HepG2 (cell line): Measurements from ENCODE around the gene CEP164. TPM values are rescaled to one million over a fixed set of nuclear protein-coding genes. Genes with fewer than 3 reads are reported as not detected.

Source experiments
- ATAC-seq: fragments of 200-7000 bp; cut with Tn5 transposase; 3 replicates; pipeline ENCODE4 v1.9.1; 2020; ENCODE audit warnings: mild to moderate bottlenecking, moderate library complexity
- BruUV-seq: library from RNA; stranded (reverse); fragments of 400-500 nt; replicated peaks from 2 replicates; lab custom pipeline; 2021; lab: Mats Ljungman, UMichigan
- CTCF ChIA-PET: fragments of 300-600 bp; formaldehyde crosslinking; extraction: SDS; loops from one replicate; lab custom pipeline; 2021; ENCODE audit warnings: low total read pairs, inconsistent platforms, low intra/inter-chr PET ratio; lab: Yijun Ruan, JAX
- POLR2A ChIA-PET: fragments of 350-600 bp; sonication (Branson Sonifier 250); formaldehyde crosslinking; loops from one replicate; lab custom pipeline; 2020; ENCODE audit warnings: antibody characterized with exemption, inconsistent platforms; lab: Yijun Ruan, JAX
- DNase-seq: peaks from one replicate; pipeline ENCODE4 v3.0.0-alpha.2; 2015; ENCODE audit warnings: low spot score
- FAIRE-seq: peaks from 3 replicates; lab custom pipeline; 2011; peaks lifted over from hg19 to GRCh38; lab: Jason Lieb, UNC
- H2AFZ ChIP-seq: one replicate; pipeline ENCODE4 v1.6.1; 2011; ENCODE audit warnings: low read length, inconsistent platforms
- H3K27ac ChIP-seq: fragments of 300-600 bp; 3 replicates; pipeline ENCODE4 v1.8.0; 2011; ENCODE audit warnings: mixed run types, mild to moderate bottlenecking, mixed read lengths, low read length, inconsistent platforms; ENCODE audit not compliant: insufficient read depth; ENCODE audit errors: extremely low read length
- H3K27me3 ChIP-seq, 2 experiments: fragments of 200-600 bp in 1 of 2; 2 replicates in 1 of 2; 3 replicates in 1 of 2; pipeline versions ENCODE4 v1.6.0 to v1.8.0; 2011; ENCODE audit warnings: low read length in 2 of 2, mild to moderate bottlenecking in 2 of 2, moderate library complexity in 2 of 2, inconsistent platforms in 1 of 2; ENCODE audit not compliant: insufficient read depth in 2 of 2, control insufficient read depth in 1 of 2
- H3K36me3 ChIP-seq, 2 experiments: fragments of 200-600 bp in 1 of 2; replicated peaks in 1 of 2; 2 replicates in 1 of 2; 3 replicates in 1 of 2; pipeline versions ENCODE4 v1.5.1 to v1.8.0; 2011; ENCODE audit warnings: low read length in 2 of 2, inconsistent platforms in 1 of 2; ENCODE audit not compliant: insufficient read depth in 2 of 2, control insufficient read depth in 1 of 2
- H3K4me1 ChIP-seq: 2 replicates; pipeline ENCODE4 v1.5.1; 2012; ENCODE audit warnings: low read length, inconsistent platforms; ENCODE audit not compliant: insufficient read depth
- H3K4me2 ChIP-seq: 2 replicates; pipeline ENCODE4 v1.6.0; 2011; ENCODE audit warnings: low read depth, low read length, inconsistent platforms
- H3K4me3 ChIP-seq, 3 experiments: fragments of 200-600 bp in 1 of 3; sonication (generic), shearing (Covaris generic) in 1 of 3; replicated peaks in 1 of 3; 2 replicates each; pipeline ENCODE4 v1.5.1; 2011 to 2016; ENCODE audit warnings: low read length in 3 of 3, inconsistent platforms in 2 of 3, low read depth in 2 of 3, mild to moderate bottlenecking in 2 of 3, control low read depth in 1 of 3, mixed read lengths in 1 of 3; ENCODE audit not compliant: insufficient read depth in 1 of 3
- H3K79me2 ChIP-seq: one replicate; pipeline ENCODE4 v1.6.1; 2011; ENCODE audit warnings: low read length, inconsistent platforms; ENCODE audit not compliant: insufficient read depth
- H3K9ac ChIP-seq: 2 replicates; pipeline ENCODE4 v1.6.0; 2011; ENCODE audit warnings: mild to moderate bottlenecking, low read depth, low read length, inconsistent platforms; ENCODE audit not compliant: insufficient read depth
- H3K9me3 ChIP-seq: 2 replicates; pipeline ENCODE4 v1.5.1; 2012; ENCODE audit warnings: mild to moderate bottlenecking, low read length
- H4K20me1 ChIP-seq: 2 replicates; pipeline ENCODE4 v1.6.0; 2011; ENCODE audit warnings: inconsistent platforms, mild to moderate bottlenecking, low read length, moderate library complexity; ENCODE audit not compliant: insufficient read depth
- ARNT ChIP-seq: fragments of 450-650 bp; IDR thresholded peaks from 2 replicates; pipeline ENCODE4 v1.6.1; 2017
- CCDC6 ChIP-seq: sonication (generic); formaldehyde crosslinking; IDR thresholded peaks from 2 replicates; pipeline ENCODE4 v1.8.1; 2022; ENCODE audit warnings: mild to moderate bottlenecking, missing genetic modification reagents, moderate library complexity
- CREM ChIP-seq, 2 experiments: sonication (generic) in 1 of 2; formaldehyde crosslinking in 1 of 2; IDR thresholded peaks; 2 replicates each; pipeline versions ENCODE4 v1.4.0 to v1.6.1; 2016 to 2020; ENCODE audit warnings: antibody characterized with exemption in 1 of 2, mild to moderate bottlenecking in 1 of 2, missing genetic modification reagents in 1 of 2
- FOXO4 ChIP-seq: sonication (generic); formaldehyde crosslinking; conservative IDR thresholded peaks from 2 replicates; pipeline ENCODE4 v1.8.1; 2023; ENCODE audit warnings: missing genetic modification reagents
- HES4 ChIP-seq: sonication (generic); formaldehyde crosslinking; IDR thresholded peaks from 2 replicates; pipeline ENCODE4 v1.9.0; 2021; ENCODE audit warnings: mild to moderate bottlenecking, missing genetic modification reagents, borderline replicate concordance
- IRF2 ChIP-seq: IDR thresholded peaks from 2 replicates; pipeline ENCODE4 v1.6.1; 2018; ENCODE audit warnings: missing genetic modification reagents, missing compliant biosample characterization
- LBX2 ChIP-seq: sonication (generic); formaldehyde crosslinking; IDR thresholded peaks from 2 replicates; pipeline ENCODE4 v1.5.0; 2020; ENCODE audit warnings: missing genetic modification reagents, mild to moderate bottlenecking, borderline replicate concordance
- MBNL3 ChIP-seq: fragments of 250-450 bp; sonication (Bioruptor Pico); conservative IDR thresholded peaks from 2 replicates; pipeline ENCODE4 v1.8.0; 2022; ENCODE audit warnings: mild to moderate bottlenecking, inconsistent platforms
- MTA3 ChIP-seq: sonication (generic); formaldehyde crosslinking; IDR thresholded peaks from 2 replicates; pipeline ENCODE4 v1.4.0; 2020; ENCODE audit warnings: missing genetic modification reagents
- NFIB ChIP-seq: sonication (generic); formaldehyde crosslinking; IDR thresholded peaks from 2 replicates; pipeline ENCODE4 v1.9.0; 2021; ENCODE audit warnings: missing genetic modification reagents, mild to moderate bottlenecking, borderline replicate concordance
- SMAD9 ChIP-seq: sonication (generic); formaldehyde crosslinking; IDR thresholded peaks from 2 replicates; pipeline ENCODE4 v1.5.1; 2020; ENCODE audit warnings: mild to moderate bottlenecking, missing genetic modification reagents
- SNRNP70 ChIP-seq: fragments of 200-400 bp; formaldehyde crosslinking; IDR thresholded peaks from 2 replicates; pipeline ENCODE4 v1.6.1; 2017; ENCODE audit warnings: mild to moderate bottlenecking, low read depth, low read length, moderate library complexity
- WIZ ChIP-seq: sonication (generic); formaldehyde crosslinking; IDR thresholded peaks from 2 replicates; pipeline ENCODE4 v1.5.1; 2020; ENCODE audit warnings: mild to moderate bottlenecking, missing genetic modification reagents
- ZNF225 ChIP-seq: sonication (generic); formaldehyde crosslinking; IDR thresholded peaks from 2 replicates; pipeline ENCODE4 v1.4.0; 2020; ENCODE audit warnings: mild to moderate bottlenecking, missing genetic modification reagents
- ZNF230 ChIP-seq: sonication (generic); formaldehyde crosslinking; IDR thresholded peaks from 2 replicates; pipeline ENCODE4 v1.4.0; 2020; ENCODE audit warnings: mild to moderate bottlenecking, missing genetic modification reagents
- ZNF552 ChIP-seq: sonication (generic); formaldehyde crosslinking; IDR thresholded peaks from 2 replicates; pipeline ENCODE4 v1.9.0; 2022; ENCODE audit warnings: missing genetic modification reagents, mild to moderate bottlenecking, borderline replicate concordance
- WGBS: methylation state at CpG from one replicate; pipeline ENCODE4 v1.1.6; 2017; ENCODE audit warnings: low lambda C conversion rate; 5-methylcytosine and 5-hydroxymethylcytosine counted together
- in situ Hi-C: cut with HindIII; loops from 2 replicates; pipeline ENCODE4 v1.10.0; 2017; ENCODE audit warnings: low pct_unique_long_range_greater_than_20kb; ENCODE audit not compliant: extremely low pct_ligation_motif_present
- intact Hi-C: fragments of 100-400 bp; cut with micrococcal nuclease; formaldehyde crosslinking; loops from one replicate; pipeline ENCODE4 v1.10.0; 2022; ENCODE audit not compliant: unreplicated experiment
- polyA plus RNA-seq, 8 experiments: library from polyadenylated mRNA; depleted of rRNA in 3 of 8; stranded (reverse) in 7 of 8; unstranded in 1 of 8; fragments of >200 nt; fragmentation: Illumina TruSeq in 4 of 8; extraction: Trizol in 4 of 8; gene quantifications; 2 replicates each; pipeline versions ENCODE4 v1.2.1 to v1.2.3, GENCODE V29; 2011 to 2016; ENCODE audit warnings: low read depth in 4 of 8, missing spikeins in 1 of 8, mixed read lengths in 1 of 8; ENCODE audit not compliant: insufficient read depth in 1 of 8
- total RNA-seq, 5 experiments: library from RNA; depleted of rRNA; stranded (reverse); fragments of >200 nt; fragmentation: Illumina TruSeq; extraction: Trizol; gene quantifications; 2 replicates each; pipeline ENCODE4 v1.2.3, GENCODE V29; 2016; ENCODE audit warnings: low read depth in 1 of 5
- TF ChIP-seq, protein P1 (sequence below): IDR thresholded peaks from 2 replicates; pipeline ENCODE4 v1.6.1; 2016; ENCODE audit warnings: mild to moderate bottlenecking
- TF ChIP-seq, protein P2 (sequence below): sonication (generic); formaldehyde crosslinking; IDR thresholded peaks from 2 replicates; pipeline ENCODE4 v1.4.0; 2020; ENCODE audit warnings: missing genetic modification reagents, low read depth, mild to moderate bottlenecking, borderline replicate concordance

Gene CEP164
- total and polyA plus RNA-seq, 2 of the 13 experiments (the other 11 are each of a cell fraction or from before 2014, with no cell fraction given), result 11.4 to 15.2 TPM

DNA sequence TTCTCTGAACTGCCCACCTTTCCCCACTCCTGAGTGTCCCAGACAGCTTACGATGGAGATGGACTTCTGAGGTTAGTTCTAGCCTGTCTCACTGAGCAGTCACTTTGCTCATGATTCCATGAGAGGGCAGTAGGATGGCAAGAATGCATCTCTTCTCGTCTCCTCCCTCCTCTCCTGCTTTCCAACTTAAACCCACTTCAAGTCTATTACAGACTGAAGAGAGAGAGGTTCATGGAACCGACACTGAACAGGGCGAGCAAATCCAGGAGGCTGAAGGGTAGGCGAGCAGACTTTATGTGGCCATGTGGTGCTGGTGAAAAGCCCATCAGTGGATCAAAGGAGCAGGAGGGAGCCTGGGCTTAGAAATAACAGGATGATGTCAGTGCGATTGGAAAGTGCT, 38.6 kb downstream of the CEP164 start (continued):
- no peak for TF ChIP-seq FOXO4 (CRISPR knock-in tag)
- TF ChIP-seq, protein P1, sequence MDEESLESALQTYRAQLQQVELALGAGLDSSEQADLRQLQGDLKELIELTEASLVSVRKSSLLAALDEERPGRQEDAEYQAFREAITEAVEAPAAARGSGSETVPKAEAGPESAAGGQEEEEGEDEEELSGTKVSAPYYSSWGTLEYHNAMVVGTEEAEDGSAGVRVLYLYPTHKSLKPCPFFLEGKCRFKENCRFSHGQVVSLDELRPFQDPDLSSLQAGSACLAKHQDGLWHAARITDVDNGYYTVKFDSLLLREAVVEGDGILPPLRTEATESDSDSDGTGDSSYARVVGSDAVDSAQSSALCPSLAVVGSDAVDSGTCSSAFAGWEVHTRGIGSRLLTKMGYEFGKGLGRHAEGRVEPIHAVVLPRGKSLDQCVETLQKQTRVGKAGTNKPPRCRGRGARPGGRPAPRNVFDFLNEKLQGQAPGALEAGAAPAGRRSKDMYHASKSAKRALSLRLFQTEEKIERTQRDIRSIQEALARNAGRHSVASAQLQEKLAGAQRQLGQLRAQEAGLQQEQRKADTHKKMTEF (CRISPR knock-in tag), result no peak
- TF ChIP-seq MTA3, result no peak
- no peak for TF ChIP-seq SNRNP70
- TF ChIP-seq ZNF225 (CRISPR knock-in tag), result no peak
- no peak for TF ChIP-seq LBX2 (CRISPR knock-in tag)
- TF ChIP-seq CCDC6, result no peak
- TF ChIP-seq HES4 (CRISPR knock-in tag), result no peak

DNA sequence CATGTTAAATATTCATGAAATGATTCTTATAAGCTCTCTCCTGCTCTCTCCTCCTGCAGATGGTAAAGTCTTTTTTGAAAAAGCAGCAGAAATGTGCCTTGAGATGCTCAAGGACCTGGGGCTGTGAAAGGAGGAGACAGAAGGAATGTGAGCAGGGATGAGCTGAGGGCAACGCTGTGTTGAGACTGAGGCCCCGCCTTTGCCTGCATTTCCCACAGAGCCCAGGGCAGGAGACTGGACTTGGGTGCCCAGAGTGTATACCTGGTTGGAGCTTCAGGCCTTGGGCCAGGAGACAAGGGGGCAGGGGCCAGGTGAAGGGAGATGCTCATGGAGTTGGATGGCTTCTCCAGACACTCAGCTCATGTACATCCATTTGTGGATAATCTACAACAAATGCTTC, 39.2 kb downstream of the CEP164 start:
- no peak for TF ChIP-seq NFIB (CRISPR knock-in tag)
- no peak for TF ChIP-seq ZNF230 (CRISPR knock-in tag)
- TF ChIP-seq MBNL3 (CRISPR knock-in tag), result no peak
- TF ChIP-seq ZNF552 (CRISPR knock-in tag), result no peak
- TF ChIP-seq WIZ (CRISPR knock-in tag), result no peak
- TF ChIP-seq CREM (IDR thresholded peaks at IDR 0.05), result no peak
- no peak for TF ChIP-seq CREM (CRISPR knock-in tag; IDR thresholded peaks at IDR 0.05)
- no peak for TF ChIP-seq SMAD9 (CRISPR knock-in tag)
- no peak for TF ChIP-seq ARNT
- TF ChIP-seq, protein P2, sequence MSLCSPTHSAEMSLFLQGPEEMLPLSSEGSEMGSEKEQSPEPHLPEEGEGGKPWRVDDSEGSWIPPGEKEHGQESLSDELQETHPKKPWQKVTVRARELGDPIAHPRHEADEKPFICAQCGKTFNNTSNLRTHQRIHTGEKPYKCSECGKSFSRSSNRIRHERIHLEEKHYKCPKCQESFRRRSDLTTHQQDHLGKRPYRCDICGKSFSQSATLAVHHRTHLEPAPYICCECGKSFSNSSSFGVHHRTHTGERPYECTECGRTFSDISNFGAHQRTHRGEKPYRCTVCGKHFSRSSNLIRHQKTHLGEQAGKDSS (CRISPR knock-in tag), result no peak
- no peak for TF ChIP-seq IRF2 (CRISPR knock-in tag)
- Histone ChIP-seq H3K27ac (no peak overlapping the region), H3K9ac (no peak overlapping the region), H2AFZ (no peak overlapping the region), H3K4me1 (no peaks in the 10 kb centered on the region), H4K20me1 (no peaks in the 10 kb centered on the region), H3K4me3 (no peak overlapping the region), H3K27me3 (no peaks in the 10 kb centered on the region), H3K9me3 (no peaks in the 10 kb centered on the region), H3K4me2 (no peak overlapping the region), H3K79me2 (no peaks in the 10 kb centered on the region), H3K36me3 (peaks cover 24 to 37% of the 10 kb centered on the region in 2 experiments; a peak in 4 of 5 replicates)
- ATAC-seq (no peak), FAIRE-seq (no peak), DNase-seq (no peak)
- BruUV-seq, result no TSS peak
- POLR2A ChIA-PET, result no interaction called here
- intact Hi-C loops, result no loop called here
- CTCF ChIA-PET, result no interaction called here
- WGBS, result 95% methylated on average over 2 of the region's 2 CpGs
- in situ Hi-C loops, result no loop called here
